Measurements from ENCODE around the gene ATAD5. TPM values are rescaled to one million over a fixed set of nuclear protein-coding genes. Genes with fewer than 3 reads are reported as not detected.

Gene ATAD5
- total and polyA plus RNA-seq, 2 of the 13 experiments (the other 11 are each of a cell fraction or from before 2014, with no cell fraction given), result 1.8 to 10.7 TPM

GRCh38 chr17:30929081-30929633 is 97.4 kb downstream of the ATAD5 start (continued):
- peak; percentile 94 for TF ChIP-seq ZNF652 (CRISPR knock-in tag; IDR thresholded peaks at IDR 0.05; ENCODE audit: borderline replicate concordance, low read depth)
- TF ChIP-seq EHMT2 (IDR thresholded peaks at IDR 0.05; ENCODE audit: borderline replicate concordance, low read depth, low read length), result no peak
- 0 out of 2 replicates have a peak, but pooled peaks have one; percentile 45 for TF ChIP-seq PITX1 (CRISPR knock-in tag; IDR thresholded peaks at IDR 0.05)
- TF ChIP-seq ZC3H4 (CRISPR knock-in tag; IDR thresholded peaks at IDR 0.05; ENCODE audit: borderline replicate concordance), result no peak
- no peak for TF ChIP-seq ZNF20 (CRISPR knock-in tag; IDR thresholded peaks at IDR 0.05)
- no peak for TF ChIP-seq ZXDC (CRISPR knock-in tag; IDR thresholded peaks at IDR 0.05)
- peak; percentile 41; the same call in 1 of the 2 replicates for TF ChIP-seq ZFY (CRISPR knock-in tag; IDR thresholded peaks at IDR 0.05)
- TF ChIP-seq ZFYVE20 (CRISPR knock-in tag; IDR thresholded peaks at IDR 0.05; ENCODE audit: borderline replicate concordance, low read depth), result no peak
- no peak for TF ChIP-seq SOX6 (IDR thresholded peaks at IDR 0.05)
- TF ChIP-seq SOX6 (CRISPR knock-in tag; IDR thresholded peaks at IDR 0.05), result 0 out of 2 replicates have a peak, but pooled peaks have one; percentile 14
- no peak for TF ChIP-seq CSRNP2 (CRISPR knock-in tag; conservative IDR thresholded peaks at IDR 0.05; ENCODE audit: low read depth)
- no peak for TF ChIP-seq SRSF1 (optimal IDR thresholded peaks at IDR 0.05; ENCODE audit: low read depth, low read length)
- peak; percentile 43; the same call in 1 of the 2 replicates for TF ChIP-seq CTCF (CRISPR knock-in tag; IDR thresholded peaks at IDR 0.05)
- TF ChIP-seq AHDC1 (CRISPR knock-in tag; IDR thresholded peaks at IDR 0.05; ENCODE audit: borderline replicate concordance), result no peak
- no peak for TF ChIP-seq KLF9 (CRISPR knock-in tag; IDR thresholded peaks at IDR 0.05; ENCODE audit: low read depth)
- no peak for TF ChIP-seq SP4 (CRISPR knock-in tag; IDR thresholded peaks at IDR 0.05)
- no peak for TF ChIP-seq ZFP36L1 (CRISPR knock-in tag; IDR thresholded peaks at IDR 0.05)

All from HepG2 (cell line).